Ovary (tissue), 9 donors: ENCODE data around the gene NDUFA12. TPM values are rescaled to one million over a fixed set of nuclear protein-coding genes. Genes with fewer than 3 reads are reported as not detected.

Source experiments
- DNase-seq, 5 donors: peaks; one replicate each; pipeline ENCODE4 v3.0.0-alpha.2; 2019 to 2020
- H3K27ac ChIP-seq, 2 donors: fragments of 200-600 bp; one replicate each; pipeline versions ENCODE4 v1.5.1 to v1.8.0; 2019 to 2022
- H3K27me3 ChIP-seq: fragments of 200-600 bp; one replicate; pipeline ENCODE4 v1.8.0; 2022
- H3K36me3 ChIP-seq: fragments of 200-600 bp; sonication (generic); one replicate; pipeline ENCODE4 v1.5.1; 2019
- H3K4me1 ChIP-seq: one replicate; pipeline ENCODE4 v1.8.1; 2013; ENCODE audit warnings: mild to moderate bottlenecking, moderate library complexity; ENCODE audit not compliant: insufficient read depth
- H3K4me3 ChIP-seq: fragments of 200-600 bp; sonication (generic); one replicate; pipeline ENCODE4 v1.5.1; 2017
- H3K9me3 ChIP-seq, 2 donors: fragments of 200-600 bp in 1 of 2; sonication (generic) in 1 of 2; one replicate each; pipeline versions ENCODE4 v1.5.1 to v1.8.1; 2013 to 2019; ENCODE audit warnings: mild to moderate bottlenecking in 1 of 2, moderate library complexity in 1 of 2
- EP300 ChIP-seq: sonication (generic); formaldehyde crosslinking; IDR thresholded peaks from one replicate; pipeline ENCODE4 v1.6.1; 2017; ENCODE audit warnings: antibody characterized with exemption
- POLR2A ChIP-seq: fragments of 450-650 bp; IDR thresholded peaks from one replicate; pipeline ENCODE4 v1.6.1; 2017; ENCODE audit warnings: antibody characterized with exemption, mild to moderate bottlenecking, moderate library complexity
- WGBS, 3 donors: extraction: QIAGEN DNeasy Blood & Tissue Kit in 1 of 3; methylation state at CpG; one replicate each; pipeline versions ENCODE4 v1.1.5 to v1.1.7; 2013 to 2017; 5-methylcytosine and 5-hydroxymethylcytosine counted together
- intact Hi-C, 4 donors: fragments of 100-400 bp; cut with DNase I; formaldehyde crosslinking; loops; one replicate each; pipeline versions ENCODE4 v1.11.0 to v1.15.1; 2022 to 2023
- polyA plus RNA-seq, 2 donors: library from polyadenylated mRNA; stranded (reverse); fragments of 200-250 nt in 1 of 2; fragments of 350-450 nt in 1 of 2; fragmentation: Illumina TruSeq in 1 of 2; extraction: RNeasy Lipid Tissue Mini Kit (QIAGEN cat#74804) in 1 of 2; gene quantifications; one replicate each; pipeline ENCODE4 v1.2.3, GENCODE V29; 2013 to 2014
- total RNA-seq, 7 donors: library from RNA; depleted of rRNA in 2 of 7; stranded (reverse); fragments of >200 nt in 2 of 7; fragmentation: NEBNext Ultra II Directional in 3 of 7; extraction: Animal tissue kit (Norgen Biotek cat#: 25700) in 3 of 7; gene quantifications; one replicate each; pipeline versions ENCODE4 v1.1.0 to v1.2.4, GENCODE V29; 2016 to 2023
- TF ChIP-seq, protein P1 (sequence below), 3 donors: fragments of 450-650 bp in 2 of 3; fragments of 200-600 bp in 1 of 3; IDR thresholded peaks; one replicate each; pipeline versions ENCODE4 v1.5.1 to v1.8.0; 2016 to 2022; ENCODE audit warnings: antibody characterized with exemption in 3 of 3, mild to moderate bottlenecking in 1 of 3
- donor health status: DM: no; HTN: no; CAD: no; lungs with moderate emphysema.
- donor health status: DM: no; HTN: no; CAD: no.
- donor health status: Bipolar disorder and iron deficiency.
- donor health status: DM: yes; HTN: yes; CAD: no.
- donor health status: DM: no; HTN: no; CAD: no.
- donor health status: DM: yes; HTN: yes; CAD: no.

Gene NDUFA12
- total and polyA plus RNA-seq, 9 donors = 51.1 to 151 (median 60.2) TPM

- Histone ChIP-seq H3K4me1 (peaks cover 6% of the 10 kb centered on the region), H3K27me3 (no peaks in the 10 kb centered on the region), H3K9me3 (no peaks in the 10 kb centered on the region), H3K36me3 (no peaks in the 10 kb centered on the region), H3K27ac (no peak overlapping the region), H3K4me3 (no peak overlapping the region)
- intact Hi-C loops = no loop called here
- WGBS, 3 donors = 70 to 90% (median 87%) methylated on average over 2 of the region's 2 CpGs
- DNase-seq = no peak
- no peak for TF ChIP-seq EP300
- TF ChIP-seq, protein P1, sequence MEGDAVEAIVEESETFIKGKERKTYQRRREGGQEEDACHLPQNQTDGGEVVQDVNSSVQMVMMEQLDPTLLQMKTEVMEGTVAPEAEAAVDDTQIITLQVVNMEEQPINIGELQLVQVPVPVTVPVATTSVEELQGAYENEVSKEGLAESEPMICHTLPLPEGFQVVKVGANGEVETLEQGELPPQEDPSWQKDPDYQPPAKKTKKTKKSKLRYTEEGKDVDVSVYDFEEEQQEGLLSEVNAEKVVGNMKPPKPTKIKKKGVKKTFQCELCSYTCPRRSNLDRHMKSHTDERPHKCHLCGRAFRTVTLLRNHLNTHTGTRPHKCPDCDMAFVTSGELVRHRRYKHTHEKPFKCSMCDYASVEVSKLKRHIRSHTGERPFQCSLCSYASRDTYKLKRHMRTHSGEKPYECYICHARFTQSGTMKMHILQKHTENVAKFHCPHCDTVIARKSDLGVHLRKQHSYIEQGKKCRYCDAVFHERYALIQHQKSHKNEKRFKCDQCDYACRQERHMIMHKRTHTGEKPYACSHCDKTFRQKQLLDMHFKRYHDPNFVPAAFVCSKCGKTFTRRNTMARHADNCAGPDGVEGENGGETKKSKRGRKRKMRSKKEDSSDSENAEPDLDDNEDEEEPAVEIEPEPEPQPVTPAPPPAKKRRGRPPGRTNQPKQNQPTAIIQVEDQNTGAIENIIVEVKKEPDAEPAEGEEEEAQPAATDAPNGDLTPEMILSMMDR (IDR thresholded peaks at IDR 0.05) = no peak
- no peak for TF ChIP-seq POLR2A
Measured at GRCh38 chr12:95004610-95005009, 1.1 kb upstream of the NDUFA12 start.

DNA sequence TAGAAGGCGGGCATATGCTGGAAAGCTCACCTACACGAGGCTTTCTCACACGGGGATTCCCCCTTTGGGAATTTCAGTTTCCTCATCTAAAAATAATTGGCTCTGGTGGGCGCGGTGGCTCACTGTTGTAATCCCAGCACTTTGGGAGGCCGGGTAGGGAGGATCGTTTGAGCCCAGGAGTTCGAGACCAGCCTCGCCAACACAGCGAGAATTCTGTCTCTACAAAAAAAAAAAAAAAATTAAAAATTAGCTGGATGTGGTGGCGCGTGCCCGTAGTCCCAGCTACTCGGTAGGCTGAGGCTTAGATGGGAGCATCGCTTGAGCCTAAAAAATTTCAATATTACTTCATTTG, 400 bp upstream of the NDUFA12 start:
- intact Hi-C loops = no loop called here
- 60 to 70% (median 65%) methylated on average over 15 of the region's 15 CpGs for WGBS, 3 donors
- TF ChIP-seq, protein P1 (IDR thresholded peaks at IDR 0.05) = no peak
- TF ChIP-seq EP300 (no peak), POLR2A (no peak)
- DNase-seq = peak in 1 of 5 donors; percentile 37
- no peaks in the 10 kb centered on the region for H3K9me3 ChIP-seq
- no peaks in the 10 kb centered on the region for H3K27me3 ChIP-seq
- peak overlapping the region; percentile 37 to 69 for H3K27ac ChIP-seq
- no peaks in the 10 kb centered on the region for H3K36me3 ChIP-seq
- H3K4me3 ChIP-seq = peak overlapping the region; percentile 74
- H3K4me1 ChIP-seq = peaks cover 6% of the 10 kb centered on the region

- no peak for DNase-seq
- no peaks in the 10 kb centered on the region for H3K36me3 ChIP-seq
- 16 to 18% (median 18%) methylated on average over 3 of the region's 3 CpGs for WGBS, 3 donors
- intact Hi-C loops = no loop called here
- TF ChIP-seq POLR2A (no peak), EP300 (no peak)
- TF ChIP-seq, protein P1 (IDR thresholded peaks at IDR 0.05) = no peak
- H3K4me3 ChIP-seq = peak overlapping the region; percentile 74
- no peaks in the 10 kb centered on the region for H3K27me3 ChIP-seq
- no peaks in the 10 kb centered on the region for H3K9me3 ChIP-seq
- H3K27ac ChIP-seq = peak overlapping the region in 1 of 2 donors; percentile 69
- H3K4me1 ChIP-seq = peaks cover 6% of the 10 kb centered on the region
Measured at GRCh38 chr12:95002754-95003153, 743 bp downstream of the NDUFA12 start.

GRCh38 chr12:94998326-94998725, 5.2 kb downstream of the NDUFA12 start:
- no peak for DNase-seq
- Histone ChIP-seq H3K36me3 (no peaks in the 10 kb centered on the region), H3K4me1 (peaks cover 4% of the 10 kb centered on the region), H3K27me3 (no peaks in the 10 kb centered on the region), H3K27ac (no peak overlapping the region), H3K9me3 (no peaks in the 10 kb centered on the region), H3K4me3 (no peak overlapping the region)
- WGBS, 3 donors = 78 to 85% (median 82%) methylated on average over 4 of the region's 4 CpGs
- TF ChIP-seq POLR2A = no peak
- no peak for TF ChIP-seq EP300
- TF ChIP-seq, protein P1 (IDR thresholded peaks at IDR 0.05) = no peak
- intact Hi-C loops = no loop called here

GRCh38 chr12:94997726-94998125, 5.8 kb downstream of the NDUFA12 start:
- Histone ChIP-seq H3K27me3 (no peaks in the 10 kb centered on the region), H3K4me3 (no peak overlapping the region), H3K4me1 (peaks cover 4% of the 10 kb centered on the region), H3K36me3 (no peaks in the 10 kb centered on the region), H3K27ac (no peak overlapping the region), H3K9me3 (no peaks in the 10 kb centered on the region)
- intact Hi-C loops = no loop called here
- TF ChIP-seq, protein P1 (IDR thresholded peaks at IDR 0.05) = no peak
- TF ChIP-seq POLR2A = no peak
- TF ChIP-seq EP300 = no peak
- DNase-seq = no peak
